GM12892 (cell line): ENCODE measurements around the gene SH3D19.

Experiments
- DNase-seq: peaks from one replicate; pipeline ENCODE4 v3.0.0; 2011; ENCODE audit not compliant: insufficient read length
- FAIRE-seq: peaks from 2 replicates; lab custom pipeline; 2011; peaks lifted over from hg19 to GRCh38; lab: Jason Lieb, UNC
- POLR2A ChIP-seq: IDR thresholded peaks from 2 replicates; pipeline ENCODE4 v1.6.1; 2011; ENCODE audit warnings: low read depth, low read length, control low read depth
- POLR2AphosphoS5 ChIP-seq: IDR thresholded peaks from 2 replicates; pipeline ENCODE4 v1.6.1; 2011; ENCODE audit warnings: low read depth, low read length, control low read depth
- TAF1 ChIP-seq: IDR thresholded peaks from 2 replicates; pipeline ENCODE4 v1.6.1; 2011; ENCODE audit warnings: low read depth, mild to moderate bottlenecking, control low read depth, low read length, borderline replicate concordance

Gene SH3D19

DNA sequence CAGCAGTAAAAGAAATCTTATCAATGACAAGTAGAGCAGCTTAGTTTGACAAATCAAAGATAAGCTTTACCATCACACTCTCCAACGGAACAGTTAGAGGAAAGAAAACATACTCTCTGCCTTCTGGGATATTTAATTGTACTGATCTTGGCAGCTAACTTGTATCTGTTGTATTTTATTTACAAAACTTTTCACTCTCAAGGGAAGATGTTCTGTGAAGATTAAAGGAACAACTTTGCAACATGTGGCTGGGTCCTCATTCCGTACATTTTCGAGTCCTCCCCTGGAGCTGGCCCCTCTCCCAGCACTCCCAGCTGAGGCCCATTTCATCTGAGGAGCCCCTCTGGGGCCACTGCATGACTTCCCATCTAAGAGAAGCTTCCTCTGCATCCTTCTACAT lies 151.5 kb downstream of the SH3D19 start:
- FAIRE-seq, result no peak
- DNase-seq, result no peak
- TF ChIP-seq TAF1, result no peak
- no peak for TF ChIP-seq POLR2AphosphoS5
- TF ChIP-seq POLR2A, result no peak

DNA sequence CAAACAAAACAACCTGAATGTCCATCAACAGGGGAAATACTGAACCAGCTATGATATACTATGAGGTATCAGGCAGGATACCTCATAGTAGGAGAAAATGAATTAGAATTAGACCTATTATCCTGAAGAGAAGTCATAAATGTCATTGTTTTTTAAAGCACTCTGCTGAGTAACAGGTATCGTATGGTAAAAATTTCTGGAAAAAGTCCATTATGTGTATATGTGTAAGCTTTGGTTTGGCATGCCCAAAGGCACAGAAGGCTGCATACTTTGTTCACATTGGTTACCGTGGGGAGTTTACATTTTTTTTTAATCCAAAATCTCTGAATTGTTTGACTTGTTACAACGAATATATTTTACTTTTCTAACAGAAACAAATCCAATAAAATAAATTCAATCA lies 155.5 kb downstream of the SH3D19 start:
- no peak for FAIRE-seq
- no peak for DNase-seq
- TF ChIP-seq POLR2A (no peak), TAF1 (no peak), POLR2AphosphoS5 (no peak)

- DNase-seq (no peak), FAIRE-seq (no peak)
- TF ChIP-seq TAF1, result no peak
- no peak for TF ChIP-seq POLR2A
- TF ChIP-seq POLR2AphosphoS5, result no peak
These were observed 156.2 kb downstream of the SH3D19 start for GRCh38 chr4:151169223-151169622.

- FAIRE-seq (no peak), DNase-seq (no peak)
- TF ChIP-seq TAF1 (no peak), POLR2AphosphoS5 (no peak), POLR2A (no peak)
These were observed 157.8 kb downstream of the SH3D19 start for GRCh38 chr4:151167561-151167960.

DNA sequence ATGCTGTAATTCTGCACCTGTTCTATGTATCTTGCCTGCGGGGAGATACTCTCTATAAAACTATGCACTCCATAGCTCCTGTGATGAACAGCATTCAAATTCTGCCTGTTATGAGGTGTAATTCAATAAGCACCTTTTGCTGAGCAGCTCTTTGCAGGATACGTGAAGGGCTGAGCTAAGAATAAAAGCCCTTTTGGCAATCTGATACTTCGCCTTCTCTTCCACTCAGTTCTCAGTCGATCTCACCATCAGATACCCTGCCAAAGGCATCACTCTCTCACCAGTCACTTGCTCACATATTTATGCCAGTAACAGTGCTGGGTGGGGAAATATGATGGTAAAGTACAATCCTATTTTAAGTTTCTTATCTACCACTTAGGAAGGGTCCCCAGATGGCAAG lies 158.8 kb downstream of the SH3D19 start:
- FAIRE-seq (no peak), DNase-seq (no peak)
- TF ChIP-seq TAF1 (no peak), POLR2A (no peak), POLR2AphosphoS5 (no peak)

DNA sequence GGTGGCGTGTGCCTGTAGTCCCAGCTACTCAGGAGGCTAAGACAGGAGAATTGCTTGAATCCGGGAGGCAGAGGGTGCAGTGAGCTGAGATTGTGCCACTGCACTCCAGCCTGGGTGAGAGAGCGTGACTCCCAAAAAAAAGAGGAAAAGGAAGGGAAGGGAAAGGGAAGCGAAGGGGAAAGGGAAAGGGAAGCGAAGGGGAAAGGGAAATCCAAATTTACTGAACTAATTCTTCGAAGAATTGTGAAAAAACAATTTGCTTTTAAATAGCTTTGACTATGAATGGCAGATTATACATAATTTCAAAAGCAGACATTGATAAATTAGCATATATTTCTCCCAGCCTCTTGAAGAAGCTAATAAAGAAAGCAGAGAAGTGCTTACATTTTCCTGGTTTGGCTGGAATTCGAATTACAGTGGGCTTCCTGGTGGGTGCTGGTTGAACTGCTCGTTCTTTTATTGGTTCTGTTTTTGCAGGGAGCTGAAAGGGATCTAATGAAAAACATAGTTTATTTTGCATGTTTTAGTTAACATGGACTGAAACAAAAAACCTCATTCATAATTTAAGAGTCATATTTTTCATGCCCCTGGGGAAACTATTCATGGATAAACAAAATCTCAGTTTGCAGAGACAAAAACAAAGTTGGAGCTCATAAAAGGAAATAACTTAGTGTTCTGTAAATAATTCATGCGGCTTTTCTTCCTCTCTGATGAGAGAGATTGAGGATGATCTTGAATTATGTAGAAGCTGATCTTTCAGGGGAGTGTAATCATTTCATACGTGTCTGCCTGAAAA lies 160.0 kb downstream of the SH3D19 start:
- TF ChIP-seq TAF1 (no peak), POLR2AphosphoS5 (no peak)
- DNase-seq, result no peak
- no peak for FAIRE-seq

DNA sequence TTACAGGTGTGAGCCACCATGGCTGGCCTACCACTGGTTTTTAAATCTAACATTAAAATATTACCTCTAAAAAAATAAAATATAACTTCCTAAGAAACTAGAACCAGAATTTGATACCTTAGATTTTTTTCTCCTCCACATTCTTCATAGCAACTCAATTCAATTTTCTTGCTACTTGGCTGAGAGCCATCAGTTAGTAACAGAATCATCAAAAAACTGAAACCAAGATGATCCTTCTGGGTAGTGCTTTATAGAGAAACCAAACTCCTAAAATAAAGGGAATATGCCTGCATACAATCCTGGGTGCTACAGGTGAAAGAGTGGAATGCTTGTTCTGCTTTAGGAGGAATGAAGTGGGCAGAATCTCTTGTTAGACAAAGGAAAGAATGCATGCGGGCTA lies 161.6 kb downstream of the SH3D19 start:
- DNase-seq (no peak), FAIRE-seq (no peak)
- TF ChIP-seq POLR2A, result no peak
- TF ChIP-seq POLR2AphosphoS5, result no peak
- TF ChIP-seq TAF1, result no peak

DNA sequence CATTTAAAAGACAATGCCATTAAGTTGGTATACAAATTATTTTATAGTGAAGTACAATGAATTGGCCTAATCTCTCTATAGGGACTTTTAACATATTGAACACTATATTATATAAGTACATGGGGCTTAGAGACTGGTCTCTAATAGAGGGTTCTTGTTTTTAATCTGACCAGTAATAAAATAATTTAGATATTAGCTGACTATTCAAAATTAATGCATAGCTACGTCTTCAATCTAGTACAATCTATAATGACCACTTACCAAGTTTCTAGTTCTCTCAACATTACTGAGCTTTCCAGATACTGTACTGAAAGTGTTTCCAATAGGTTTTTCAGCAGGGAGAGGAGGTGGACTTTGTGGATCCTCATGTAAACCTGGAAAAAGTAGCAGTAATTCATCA lies 166.4 kb downstream of the SH3D19 start:
- FAIRE-seq (no peak), DNase-seq (no peak)
- TF ChIP-seq TAF1, result no peak
- TF ChIP-seq POLR2A, result no peak
- no peak for TF ChIP-seq POLR2AphosphoS5

DNA sequence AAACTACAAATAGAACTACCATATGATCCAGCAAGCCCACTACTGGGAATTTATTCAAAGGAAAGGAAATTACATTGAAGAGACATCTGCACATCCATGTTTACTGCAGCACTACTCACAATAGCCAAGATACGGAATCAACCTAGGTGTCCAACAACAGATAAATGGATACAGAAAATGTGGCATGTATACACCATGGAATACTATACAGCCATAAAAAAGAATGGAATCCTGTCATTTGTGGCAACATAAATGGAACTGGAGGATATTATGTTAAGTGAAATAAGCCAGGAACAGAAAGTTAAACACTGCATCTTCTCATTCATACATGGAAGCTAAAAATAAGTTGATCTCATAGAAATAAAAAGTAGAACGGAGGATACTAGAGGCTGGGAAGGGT lies 167.9 kb downstream of the SH3D19 start:
- FAIRE-seq (no peak), DNase-seq (no peak)
- no peak for TF ChIP-seq TAF1
- no peak for TF ChIP-seq POLR2A
- no peak for TF ChIP-seq POLR2AphosphoS5

GRCh38 chr4:151153585-151153984 lies 171.8 kb downstream of the SH3D19 start:
- TF ChIP-seq TAF1, result no peak
- TF ChIP-seq POLR2A, result no peak
- TF ChIP-seq POLR2AphosphoS5, result no peak
- DNase-seq (no peak), FAIRE-seq (no peak)

GRCh38 chr4:151152028-151152427 lies 173.4 kb downstream of the SH3D19 start:
- TF ChIP-seq POLR2AphosphoS5 (no peak), TAF1 (no peak), POLR2A (no peak)
- FAIRE-seq (no peak), DNase-seq (no peak)

- DNase-seq, result no peak
- TF ChIP-seq POLR2AphosphoS5 (no peak), TAF1 (no peak), POLR2A (no peak)
- FAIRE-seq, result no peak
These were observed 174.4 kb downstream of the SH3D19 start for GRCh38 chr4:151150821-151151580.

DNA sequence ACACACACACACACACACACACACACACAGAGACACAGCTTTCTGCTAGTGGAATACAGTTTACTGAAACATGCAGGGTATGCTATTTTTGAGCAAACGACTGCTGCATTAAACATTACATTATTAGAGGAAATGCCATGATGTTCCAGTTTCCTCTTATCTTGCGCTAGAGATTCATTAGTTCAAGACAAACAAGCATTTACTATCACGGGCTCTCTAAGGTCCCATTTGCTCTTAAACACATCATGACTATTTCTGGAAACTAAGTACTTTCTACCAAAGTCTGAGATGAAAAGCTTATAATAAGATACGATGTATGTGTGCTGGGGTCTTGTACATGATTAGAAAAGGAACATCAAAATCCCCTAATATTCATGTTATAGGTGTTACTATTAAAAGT lies 177.1 kb downstream of the SH3D19 start:
- no peak for DNase-seq
- no peak for TF ChIP-seq POLR2AphosphoS5
- TF ChIP-seq POLR2A, result no peak
- no peak for TF ChIP-seq TAF1
- no peak for FAIRE-seq
